ENCODE data around the gene USP22. TPM values are rescaled to one million over a fixed set of nuclear protein-coding genes. Genes with fewer than 3 reads are reported as not detected.

The USP22 gene
- total and polyA plus RNA-seq, 5 donors from 2014 or later: 32.1 to 152 (median 39.5) TPM

DNA sequence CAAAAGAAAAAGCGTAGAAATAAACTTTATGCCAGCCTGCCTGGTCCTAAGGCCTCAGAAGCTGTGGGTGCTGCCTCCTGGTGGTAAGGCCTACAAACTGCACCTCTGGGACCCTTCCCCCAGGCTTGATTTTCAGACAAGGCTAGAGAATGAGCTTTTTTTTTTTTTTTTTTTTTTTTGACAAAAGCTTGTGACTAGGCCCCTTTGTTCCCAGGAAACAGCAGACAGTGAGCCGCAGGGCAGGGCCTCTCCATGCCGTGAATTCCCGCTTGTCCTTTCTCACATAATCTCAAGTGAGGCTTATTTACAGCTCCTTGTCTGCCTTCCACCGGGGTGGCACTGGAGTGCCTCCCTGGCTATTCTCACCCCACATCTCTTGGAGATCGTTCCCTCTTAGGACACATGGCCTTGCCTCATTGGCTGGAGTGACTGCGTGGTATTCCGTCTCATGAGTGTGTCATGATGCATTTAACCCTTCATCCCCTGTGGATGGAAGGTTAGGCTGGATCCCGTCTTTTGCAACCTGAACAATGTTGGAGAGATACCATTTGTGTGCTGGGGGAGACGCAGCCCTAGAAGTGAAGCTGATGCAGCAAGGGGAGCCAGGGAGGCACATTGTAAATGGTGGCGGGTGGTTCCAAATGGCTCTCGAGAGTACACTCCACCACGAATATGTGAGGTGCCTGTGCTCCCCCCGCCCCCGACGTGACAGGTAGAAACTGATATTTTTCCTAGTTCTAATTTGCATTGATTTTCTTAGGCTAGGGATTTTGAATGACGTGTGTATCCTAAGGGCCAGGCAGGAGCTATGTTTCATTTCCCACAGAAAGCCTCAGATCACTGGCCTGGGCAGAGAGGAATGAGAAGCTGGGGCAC lies 49.6 kb downstream of the USP22 start:
- H3K4me1 Mint-ChIP-seq: peaks cover 0 to 10% (median 1%) of the 10 kb centered on the region in 4 donors
- no peak overlapping the region for H3K4me3 Mint-ChIP-seq
- no peaks in the 10 kb centered on the region for H3K9me3 Mint-ChIP-seq
- Histone ChIP-seq H3K36me3 (ENCODE audit: control insufficient read depth, insufficient read depth, low read length) (no peaks in the 10 kb centered on the region), H3K27me3 (ENCODE audit: control insufficient read depth, insufficient read depth, low read length) (no peaks in the 10 kb centered on the region), H3K9me3 (ENCODE audit: control insufficient read depth in 2 of 2, low read length in 2 of 2) (no peaks in the 10 kb centered on the region), H3K27ac (ENCODE audit: insufficient read depth, low read length, poor library complexity, severe bottlenecking) (no peak overlapping the region), H3K4me3 (ENCODE audit: low read depth, low read length) (no peak overlapping the region), H3K4me1 (ENCODE audit: control insufficient read depth, insufficient read depth, low read length, poor library complexity, severe bottlenecking) (no peaks in the 10 kb centered on the region)
- peak; percentile 41 to 70 (median 55) for DNase-seq
- no peak overlapping the region for H3K27ac Mint-ChIP-seq
- no peaks in the 10 kb centered on the region for H3K36me3 Mint-ChIP-seq
- no peaks in the 10 kb centered on the region for H3K27me3 Mint-ChIP-seq
- peak; percentile 59 to 71 for ATAC-seq (ENCODE audit: low read depth in 2 of 2)

DNA sequence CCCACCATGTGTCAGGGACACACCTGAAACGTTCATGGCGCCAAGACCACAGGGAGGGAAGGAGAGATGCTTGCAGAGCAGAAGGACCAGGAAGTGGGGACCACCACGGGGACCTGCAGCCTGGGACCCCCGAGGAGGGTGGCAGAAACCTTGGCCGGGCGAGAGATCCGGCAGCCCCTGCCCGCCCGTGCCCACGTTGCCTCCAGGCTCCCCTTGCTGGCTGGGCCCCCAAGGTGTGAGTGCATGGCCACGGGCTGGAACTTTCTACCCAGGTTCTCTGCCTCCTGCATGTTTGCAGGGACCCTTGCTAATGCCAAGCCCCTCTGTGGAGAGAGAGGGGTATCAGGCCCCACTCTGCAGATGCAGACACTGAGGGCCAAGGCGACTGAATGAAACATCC lies 50.4 kb downstream of the USP22 start:
- H3K4me3 ChIP-seq (ENCODE audit: low read depth, low read length): no peak overlapping the region
- ATAC-seq (ENCODE audit: low read depth in 2 of 2) (no peak), DNase-seq (no peak)
- peaks cover 0 to 10% (median 1%) of the 10 kb centered on the region in 4 donors for H3K4me1 Mint-ChIP-seq
- no peaks in the 10 kb centered on the region for H3K9me3 Mint-ChIP-seq
- H3K27me3 Mint-ChIP-seq: no peaks in the 10 kb centered on the region
- no peaks in the 10 kb centered on the region for H3K36me3 Mint-ChIP-seq
- no peak overlapping the region for H3K27ac Mint-ChIP-seq
- H3K27ac ChIP-seq (ENCODE audit: insufficient read depth, low read length, poor library complexity, severe bottlenecking): no peak overlapping the region
- no peaks in the 10 kb centered on the region for H3K4me1 ChIP-seq (ENCODE audit: control insufficient read depth, insufficient read depth, low read length, poor library complexity, severe bottlenecking)
- H3K36me3 ChIP-seq (ENCODE audit: control insufficient read depth, insufficient read depth, low read length): no peaks in the 10 kb centered on the region
- H3K27me3 ChIP-seq (ENCODE audit: control insufficient read depth, insufficient read depth, low read length): no peaks in the 10 kb centered on the region
- H3K4me3 Mint-ChIP-seq: no peak overlapping the region
- no peaks in the 10 kb centered on the region for H3K9me3 ChIP-seq (ENCODE audit: control insufficient read depth in 2 of 2, low read length in 2 of 2)

DNA sequence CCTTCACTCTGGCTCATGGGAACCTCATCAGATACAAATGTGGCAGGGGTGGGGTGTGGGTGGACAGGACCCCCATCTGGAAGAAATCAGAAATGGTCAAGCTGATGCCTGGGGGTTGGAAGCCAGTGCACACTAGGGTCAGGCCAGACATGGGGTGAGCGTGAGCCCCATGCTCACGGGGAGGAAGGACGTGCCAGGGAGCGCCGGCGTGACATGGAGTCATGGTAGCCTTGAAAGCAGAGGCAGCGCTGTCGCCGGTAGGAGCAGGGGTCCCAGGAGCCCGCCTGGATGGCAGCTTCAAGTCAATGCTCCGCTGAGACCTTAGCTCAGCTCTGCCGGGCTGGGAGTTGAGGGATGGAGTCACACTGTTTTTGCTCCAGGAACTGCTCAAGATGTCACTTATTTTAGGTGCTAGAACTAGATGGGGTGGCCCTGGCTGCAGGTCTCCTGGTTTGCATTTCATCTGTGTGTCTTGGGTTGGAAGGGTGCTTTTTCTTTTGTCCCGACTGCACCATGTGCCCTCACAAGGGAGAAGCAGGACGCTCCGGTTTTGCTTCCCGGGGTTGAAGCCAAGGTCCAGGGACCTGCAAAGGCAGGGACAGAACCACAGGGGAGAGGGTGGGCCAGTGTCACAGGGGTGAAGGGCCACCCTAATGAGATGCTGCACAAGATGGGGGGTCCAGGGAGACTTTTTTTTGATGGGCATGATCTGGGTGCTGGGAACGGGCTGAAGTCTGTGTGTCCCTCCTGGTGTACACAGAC lies 51.4 kb downstream of the USP22 start:
- ATAC-seq (ENCODE audit: low read depth in 2 of 2): no peak
- no peak overlapping the region for H3K4me3 ChIP-seq (ENCODE audit: low read depth, low read length)
- peak overlapping the region in 1 of 3 donors; percentile 38 for H3K27ac Mint-ChIP-seq
- no peaks in the 10 kb centered on the region for H3K4me1 ChIP-seq (ENCODE audit: control insufficient read depth, insufficient read depth, low read length, poor library complexity, severe bottlenecking)
- no peaks in the 10 kb centered on the region for H3K9me3 Mint-ChIP-seq
- no peaks in the 10 kb centered on the region for H3K36me3 Mint-ChIP-seq
- no peak overlapping the region for H3K4me3 Mint-ChIP-seq
- H3K27me3 ChIP-seq (ENCODE audit: control insufficient read depth, insufficient read depth, low read length): no peaks in the 10 kb centered on the region
- H3K9me3 ChIP-seq (ENCODE audit: control insufficient read depth in 2 of 2, low read length in 2 of 2): no peaks in the 10 kb centered on the region
- peaks cover 0 to 7% (median 1%) of the 10 kb centered on the region in 4 donors for H3K4me1 Mint-ChIP-seq
- no peaks in the 10 kb centered on the region for H3K27me3 Mint-ChIP-seq
- H3K27ac ChIP-seq (ENCODE audit: insufficient read depth, low read length, poor library complexity, severe bottlenecking): no peak overlapping the region
- DNase-seq: no peak
- no peaks in the 10 kb centered on the region for H3K36me3 ChIP-seq (ENCODE audit: control insufficient read depth, insufficient read depth, low read length)

- Mint-ChIP-seq H3K36me3 (no peaks in the 10 kb centered on the region), H3K27me3 (no peaks in the 10 kb centered on the region), H3K27ac (peak overlapping the region in 2 of 3 donors; percentile 28 to 38)
These were observed 52.6 kb downstream of the USP22 start for GRCh38 chr17:20989991-20990855.

DNA sequence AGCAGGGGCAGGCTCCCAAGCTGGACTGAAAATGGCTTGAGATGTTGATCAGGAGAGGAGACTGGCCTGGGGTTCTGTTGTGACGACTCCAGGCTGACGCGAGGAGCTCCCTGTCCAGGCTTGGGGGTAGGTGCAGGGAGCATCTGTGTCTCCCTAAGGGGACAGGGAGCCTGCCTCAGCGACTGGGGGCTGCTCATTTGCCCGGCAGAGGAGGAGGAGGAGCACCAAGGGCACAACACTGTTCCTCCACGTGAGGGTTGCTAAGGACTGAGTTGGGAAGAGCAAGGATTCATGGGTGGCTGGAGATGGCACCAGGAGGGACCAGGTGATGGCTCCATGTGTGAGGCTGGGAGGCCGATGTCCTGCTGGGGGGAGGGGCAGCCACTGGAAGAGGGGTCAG lies 53.3 kb downstream of the USP22 start:
- Mint-ChIP-seq H3K36me3 (no peaks in the 10 kb centered on the region), H3K27ac (peak overlapping the region in 1 of 3 donors; percentile 21), H3K9me3 (no peaks in the 10 kb centered on the region), H3K4me1 (peaks cover 0 to 7% (median 1%) of the 10 kb centered on the region in 4 donors), H3K4me3 (no peak overlapping the region), H3K27me3 (no peaks in the 10 kb centered on the region)
- Histone ChIP-seq H3K27me3 (ENCODE audit: control insufficient read depth, insufficient read depth, low read length) (no peaks in the 10 kb centered on the region), H3K27ac (ENCODE audit: insufficient read depth, low read length, poor library complexity, severe bottlenecking) (no peak overlapping the region), H3K4me1 (ENCODE audit: control insufficient read depth, insufficient read depth, low read length, poor library complexity, severe bottlenecking) (no peaks in the 10 kb centered on the region), H3K36me3 (ENCODE audit: control insufficient read depth, insufficient read depth, low read length) (no peaks in the 10 kb centered on the region), H3K9me3 (ENCODE audit: control insufficient read depth in 2 of 2, low read length in 2 of 2) (no peaks in the 10 kb centered on the region), H3K4me3 (ENCODE audit: low read depth, low read length) (no peak overlapping the region)
- ATAC-seq (ENCODE audit: low read depth in 2 of 2) (no peak), DNase-seq (no peak)

More at GRCh38 chr17:20989991-20990855, 52.6 kb downstream of the USP22 start:
- no peaks in the 10 kb centered on the region for H3K27me3 ChIP-seq (ENCODE audit: control insufficient read depth, insufficient read depth, low read length)
- H3K4me1 ChIP-seq (ENCODE audit: control insufficient read depth, insufficient read depth, low read length, poor library complexity, severe bottlenecking): no peaks in the 10 kb centered on the region
- Mint-ChIP-seq H3K9me3 (no peaks in the 10 kb centered on the region), H3K4me1 (peaks cover 0 to 7% (median 1%) of the 10 kb centered on the region in 4 donors), H3K4me3 (no peak overlapping the region)
- no peak overlapping the region for H3K4me3 ChIP-seq (ENCODE audit: low read depth, low read length)
- DNase-seq: no peak
- H3K27ac ChIP-seq (ENCODE audit: insufficient read depth, low read length, poor library complexity, severe bottlenecking): no peak overlapping the region
- H3K9me3 ChIP-seq (ENCODE audit: control insufficient read depth in 2 of 2, low read length in 2 of 2): no peaks in the 10 kb centered on the region
- no peak for ATAC-seq (ENCODE audit: low read depth in 2 of 2)
- H3K36me3 ChIP-seq (ENCODE audit: control insufficient read depth, insufficient read depth, low read length): no peaks in the 10 kb centered on the region

DNA sequence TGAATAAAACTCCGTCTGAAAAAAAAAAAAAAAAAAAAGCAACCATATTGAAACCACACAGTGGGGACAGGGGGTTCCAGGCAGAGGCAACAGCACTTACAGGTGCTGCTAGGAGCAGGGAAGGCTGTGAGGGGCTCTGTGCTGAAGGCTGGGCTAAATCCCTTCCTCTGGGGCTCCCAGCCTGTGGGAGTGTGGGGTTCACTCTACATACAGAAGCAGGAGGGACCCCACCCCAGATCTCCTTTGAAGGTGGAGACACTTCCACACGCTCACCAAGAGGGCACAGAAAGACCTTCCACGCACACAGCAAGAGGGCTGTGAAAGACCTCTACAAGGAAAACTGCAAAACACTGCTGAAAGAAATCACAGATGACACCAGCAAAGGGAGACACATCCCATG lies 53.9 kb downstream of the USP22 start:
- no peak overlapping the region for H3K4me3 ChIP-seq (ENCODE audit: low read depth, low read length)
- peaks cover 0 to 7% (median 1%) of the 10 kb centered on the region in 4 donors for H3K4me1 Mint-ChIP-seq
- no peaks in the 10 kb centered on the region for H3K36me3 ChIP-seq (ENCODE audit: control insufficient read depth, insufficient read depth, low read length)
- no peaks in the 10 kb centered on the region for H3K27me3 ChIP-seq (ENCODE audit: control insufficient read depth, insufficient read depth, low read length)
- ATAC-seq (ENCODE audit: low read depth in 2 of 2) (no peak), DNase-seq (no peak)
- no peak overlapping the region for H3K27ac Mint-ChIP-seq
- H3K4me3 Mint-ChIP-seq: no peak overlapping the region
- no peaks in the 10 kb centered on the region for H3K36me3 Mint-ChIP-seq
- no peaks in the 10 kb centered on the region for H3K9me3 Mint-ChIP-seq
- no peaks in the 10 kb centered on the region for H3K27me3 Mint-ChIP-seq
- no peak overlapping the region for H3K27ac ChIP-seq (ENCODE audit: insufficient read depth, low read length, poor library complexity, severe bottlenecking)
- H3K9me3 ChIP-seq (ENCODE audit: control insufficient read depth in 2 of 2, low read length in 2 of 2): no peaks in the 10 kb centered on the region
- H3K4me1 ChIP-seq (ENCODE audit: control insufficient read depth, insufficient read depth, low read length, poor library complexity, severe bottlenecking): no peaks in the 10 kb centered on the region

GRCh38 chr17:20988001-20988636 lies 54.7 kb downstream of the USP22 start:
- ATAC-seq (ENCODE audit: low read depth in 2 of 2) (no peak), DNase-seq (no peak)
- no peak overlapping the region for H3K4me3 Mint-ChIP-seq
- no peaks in the 10 kb centered on the region for H3K9me3 Mint-ChIP-seq
- H3K27ac Mint-ChIP-seq: no peak overlapping the region
- peaks cover 0 to 5% (median under 1%) of the 10 kb centered on the region in 4 donors for H3K4me1 Mint-ChIP-seq
- no peaks in the 10 kb centered on the region for H3K27me3 ChIP-seq (ENCODE audit: control insufficient read depth, insufficient read depth, low read length)
- no peak overlapping the region for H3K27ac ChIP-seq (ENCODE audit: insufficient read depth, low read length, poor library complexity, severe bottlenecking)
- H3K4me1 ChIP-seq (ENCODE audit: control insufficient read depth, insufficient read depth, low read length, poor library complexity, severe bottlenecking): no peaks in the 10 kb centered on the region
- H3K4me3 ChIP-seq (ENCODE audit: low read depth, low read length): no peak overlapping the region
- no peaks in the 10 kb centered on the region for H3K36me3 ChIP-seq (ENCODE audit: control insufficient read depth, insufficient read depth, low read length)
- no peaks in the 10 kb centered on the region for H3K9me3 ChIP-seq (ENCODE audit: control insufficient read depth in 2 of 2, low read length in 2 of 2)
- no peaks in the 10 kb centered on the region for H3K36me3 Mint-ChIP-seq
- H3K27me3 Mint-ChIP-seq: no peaks in the 10 kb centered on the region

Data from CD4-positive, CD25-positive, alpha-beta regulatory T cell (primary cell).